ENCODE data around the gene NNMT. TPM values are rescaled to one million over a fixed set of nuclear protein-coding genes. Genes with fewer than 3 reads are reported as not detected.

Gene NNMT
- total and polyA plus RNA-seq, 9 of the 15 experiments (the other 6 are each of a cell fraction or from before 2014, with no cell fraction given), result 6.1 to 15.0 (median 11.2) TPM

- Histone ChIP-seq H3K27me3 (ENCODE audit: control insufficient read depth in 2 of 2, insufficient read depth in 2 of 2, low read length in 2 of 2) (peaks cover 0 to 2% of the 10 kb centered on the region in 2 experiments; a peak in 2 of 5 replicates), H3K36me3 (ENCODE audit: control insufficient read depth, insufficient read depth, low read length) (no peaks in the 10 kb centered on the region), H4K20me1 (replicated peaks; ENCODE audit: control insufficient read depth, insufficient read depth, low read length) (no peaks in the 10 kb centered on the region), H3K9ac (ENCODE audit: insufficient read depth in 1 of 2, low read depth in 2 of 2, low read length in 2 of 2) (no peak overlapping the region), H3K4me3 (no peak overlapping the region), H3K4me1 (replicated peaks in 1 of 2; ENCODE audit: control insufficient read depth in 2 of 2, insufficient read depth in 2 of 2, low read length in 2 of 2) (peaks cover 16 to 22% of the 10 kb centered on the region in 2 experiments; a peak in 4 of 5 replicates), H3K4me2 (ENCODE audit: insufficient read depth, low read length) (no peak overlapping the region), H3K9me1 (ENCODE audit: control insufficient read depth, insufficient read depth, low read length) (peaks cover 3% of the 10 kb centered on the region), H3K79me2 (ENCODE audit: control insufficient read depth, insufficient read depth, low read length) (no peaks in the 10 kb centered on the region), H3K9me3 (replicated peaks; ENCODE audit: control insufficient read depth, insufficient read depth, low read depth, low read length) (no peaks in the 10 kb centered on the region), H2AFZ (ENCODE audit: low read depth, low read length) (no peak overlapping the region), H3K27ac (ENCODE audit: extremely low read depth, low read depth, low read length) (no peak overlapping the region)
- DNase-seq (ENCODE audit: extremely low read depth in 1 of 4, low spot score in 3 of 4) (no peak), ATAC-seq (no peak), FAIRE-seq (no peak)
- ChIA-PET CTCF (ENCODE audit: low intra/inter-chr PET ratio) (interaction anchor here (0.6 to 2.0 kb wide), 8 partner anchors 60 to 454 kb away, joined by 3 to 16 read pairs (median 4); no protein-coding TSS in a partner anchor), POLR2A (interaction anchor here (0.7 to 0.9 kb wide), 2 partner anchors 25 to 286 kb away, joined by 4 read pairs; no protein-coding TSS in a partner anchor)
- WGBS (ENCODE audit: insufficient coverage, low coverage, missing lambda C conversion rate), result 21% methylated on average over 7 of the region's 7 CpGs
- no TSS peak for BruUV-seq (replicated peaks)
- in situ Hi-C loops (cut with MboI), result loop anchor here (5.0 to 25.0 kb wide), 3 partner anchors 247 to 949 kb away; partner anchors contain the start of gene TTC12
- intact Hi-C loops (cut with micrococcal nuclease), result loop anchor here (1.0 to 10.0 kb wide), 7 partner anchors 59 to 954 kb away; no protein-coding TSS in a partner anchor
- no peak for TF ChIP-seq YBX1 (IDR thresholded peaks at IDR 0.05)
- no peak for TF ChIP-seq STAT6 (CRISPR knock-in tag; IDR thresholded peaks at IDR 0.05)
- no peak for TF ChIP-seq ZC3H4 (CRISPR knock-in tag; IDR thresholded peaks at IDR 0.05; ENCODE audit: borderline replicate concordance)
- TF ChIP-seq TCF3 (CRISPR knock-in tag; IDR thresholded peaks at IDR 0.05), result no peak
- no peak for TF ChIP-seq ZNF318 (IDR thresholded peaks at IDR 0.05; ENCODE audit: borderline replicate concordance in 1 of 2, low read depth in 1 of 2)
- no peak for TF ChIP-seq SETDB1 (IDR thresholded peaks at IDR 0.05; ENCODE audit: low read length)
- TF ChIP-seq BRCA1 (IDR thresholded peaks at IDR 0.05), result no peak
- no peak for TF ChIP-seq BRCA1 (CRISPR knock-in tag; IDR thresholded peaks at IDR 0.05)
Measured at GRCh38 chr11:114261791-114262190, 34.4 kb upstream of the NNMT start.

All from K562 (cell line).